ENCODE data around the gene YPEL5.

Gene YPEL5

DNA sequence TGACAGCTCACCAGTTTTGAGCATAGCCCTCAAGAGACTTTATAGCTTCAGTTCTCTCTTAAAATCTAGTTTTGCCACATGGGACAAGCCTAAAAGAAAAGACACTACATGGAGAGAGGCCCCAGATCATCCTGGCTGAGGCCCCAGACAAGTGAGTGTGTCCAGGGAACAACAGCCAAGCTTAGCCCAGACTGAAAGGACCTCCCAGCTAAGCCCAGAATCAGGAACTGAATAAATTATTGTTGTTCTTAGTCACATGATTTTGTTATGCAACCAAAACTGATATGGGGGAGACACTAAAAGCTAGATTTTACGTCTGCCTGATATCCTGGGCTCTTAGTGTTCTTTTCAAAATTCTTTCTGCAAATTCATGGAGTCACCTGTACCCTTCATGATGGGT, 55.2 kb downstream of the YPEL5 start:
- TF ChIP-seq, protein P1, sequence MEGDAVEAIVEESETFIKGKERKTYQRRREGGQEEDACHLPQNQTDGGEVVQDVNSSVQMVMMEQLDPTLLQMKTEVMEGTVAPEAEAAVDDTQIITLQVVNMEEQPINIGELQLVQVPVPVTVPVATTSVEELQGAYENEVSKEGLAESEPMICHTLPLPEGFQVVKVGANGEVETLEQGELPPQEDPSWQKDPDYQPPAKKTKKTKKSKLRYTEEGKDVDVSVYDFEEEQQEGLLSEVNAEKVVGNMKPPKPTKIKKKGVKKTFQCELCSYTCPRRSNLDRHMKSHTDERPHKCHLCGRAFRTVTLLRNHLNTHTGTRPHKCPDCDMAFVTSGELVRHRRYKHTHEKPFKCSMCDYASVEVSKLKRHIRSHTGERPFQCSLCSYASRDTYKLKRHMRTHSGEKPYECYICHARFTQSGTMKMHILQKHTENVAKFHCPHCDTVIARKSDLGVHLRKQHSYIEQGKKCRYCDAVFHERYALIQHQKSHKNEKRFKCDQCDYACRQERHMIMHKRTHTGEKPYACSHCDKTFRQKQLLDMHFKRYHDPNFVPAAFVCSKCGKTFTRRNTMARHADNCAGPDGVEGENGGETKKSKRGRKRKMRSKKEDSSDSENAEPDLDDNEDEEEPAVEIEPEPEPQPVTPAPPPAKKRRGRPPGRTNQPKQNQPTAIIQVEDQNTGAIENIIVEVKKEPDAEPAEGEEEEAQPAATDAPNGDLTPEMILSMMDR (conservative IDR thresholded peaks at IDR 0.05; ENCODE audit: low read length), result no peak
- no peak for TF ChIP-seq EZH2phosphoT487 (IDR thresholded peaks at IDR 0.05; ENCODE audit: borderline replicate concordance)
- H3K4me3 ChIP-seq (ENCODE audit: low read length, poor library complexity, severe bottlenecking), result no peak overlapping the region
- no peaks in the 10 kb centered on the region for H3K27me3 ChIP-seq (ENCODE audit: insufficient read depth, low read length, poor library complexity, severe bottlenecking)
- H3K4me1 ChIP-seq (ENCODE audit: insufficient read depth, low read length, poor library complexity, severe bottlenecking), result no peaks in the 10 kb centered on the region
- H3K79me2 ChIP-seq (ENCODE audit: insufficient read depth, low read length), result no peaks in the 10 kb centered on the region
- H3K9me3 ChIP-seq (ENCODE audit: insufficient read depth, low read depth, low read length), result no peaks in the 10 kb centered on the region
- no peak overlapping the region for H3K9ac ChIP-seq (ENCODE audit: low read depth, low read length, poor library complexity, severe bottlenecking)
- H3K9me2 ChIP-seq (replicated peaks; ENCODE audit: low read depth, low read length), result no peaks in the 10 kb centered on the region
- no peaks in the 10 kb centered on the region for H3K36me3 ChIP-seq (ENCODE audit: insufficient read depth, low read length)
- no peak overlapping the region for H2AFZ ChIP-seq (ENCODE audit: low read length)
- no peak overlapping the region for H3K4me2 ChIP-seq (ENCODE audit: low read depth, low read length, poor library complexity, severe bottlenecking)
- no peaks in the 10 kb centered on the region for H3F3A ChIP-seq (ENCODE audit: low read depth)
- H4K20me1 ChIP-seq (ENCODE audit: insufficient read depth, low read length, poor library complexity, severe bottlenecking), result no peaks in the 10 kb centered on the region

- Histone ChIP-seq H2AFZ (ENCODE audit: low read length) (no peak overlapping the region), H3K9ac (ENCODE audit: low read depth, low read length, poor library complexity, severe bottlenecking) (no peak overlapping the region), H3K4me2 (ENCODE audit: low read depth, low read length, poor library complexity, severe bottlenecking) (no peak overlapping the region), H3K4me3 (ENCODE audit: low read length, poor library complexity, severe bottlenecking) (no peak overlapping the region), H3K27me3 (ENCODE audit: insufficient read depth, low read length, poor library complexity, severe bottlenecking) (no peaks in the 10 kb centered on the region), H3K4me1 (ENCODE audit: insufficient read depth, low read length, poor library complexity, severe bottlenecking) (no peaks in the 10 kb centered on the region), H3K36me3 (ENCODE audit: insufficient read depth, low read length) (no peaks in the 10 kb centered on the region), H3K9me3 (ENCODE audit: insufficient read depth, low read depth, low read length) (no peaks in the 10 kb centered on the region), H3F3A (ENCODE audit: low read depth) (no peaks in the 10 kb centered on the region), H3K79me2 (ENCODE audit: insufficient read depth, low read length) (no peaks in the 10 kb centered on the region), H4K20me1 (ENCODE audit: insufficient read depth, low read length, poor library complexity, severe bottlenecking) (no peaks in the 10 kb centered on the region), H3K9me2 (replicated peaks; ENCODE audit: low read depth, low read length) (no peaks in the 10 kb centered on the region)
- TF ChIP-seq EZH2phosphoT487 (IDR thresholded peaks at IDR 0.05; ENCODE audit: borderline replicate concordance), result no peak
- TF ChIP-seq, protein P1 (conservative IDR thresholded peaks at IDR 0.05; ENCODE audit: low read length), result no peak
Observed at GRCh38 chr2:30203156-30203555, 56.3 kb downstream of the YPEL5 start.

GRCh38 chr2:30204281-30204680, 57.5 kb downstream of the YPEL5 start:
- Histone ChIP-seq H3K4me3 (ENCODE audit: low read length, poor library complexity, severe bottlenecking) (no peak overlapping the region), H3K4me2 (ENCODE audit: low read depth, low read length, poor library complexity, severe bottlenecking) (no peak overlapping the region), H2AFZ (ENCODE audit: low read length) (no peak overlapping the region), H3K9ac (ENCODE audit: low read depth, low read length, poor library complexity, severe bottlenecking) (no peak overlapping the region), H3F3A (ENCODE audit: low read depth) (no peaks in the 10 kb centered on the region), H3K36me3 (ENCODE audit: insufficient read depth, low read length) (no peaks in the 10 kb centered on the region), H3K9me2 (replicated peaks; ENCODE audit: low read depth, low read length) (no peaks in the 10 kb centered on the region), H4K20me1 (ENCODE audit: insufficient read depth, low read length, poor library complexity, severe bottlenecking) (no peaks in the 10 kb centered on the region), H3K27me3 (ENCODE audit: insufficient read depth, low read length, poor library complexity, severe bottlenecking) (no peaks in the 10 kb centered on the region), H3K79me2 (ENCODE audit: insufficient read depth, low read length) (no peaks in the 10 kb centered on the region), H3K4me1 (ENCODE audit: insufficient read depth, low read length, poor library complexity, severe bottlenecking) (peaks cover 9% of the 10 kb centered on the region), H3K9me3 (ENCODE audit: insufficient read depth, low read depth, low read length) (no peaks in the 10 kb centered on the region)
- no peak for TF ChIP-seq EZH2phosphoT487 (IDR thresholded peaks at IDR 0.05; ENCODE audit: borderline replicate concordance)
- TF ChIP-seq, protein P1 (conservative IDR thresholded peaks at IDR 0.05; ENCODE audit: low read length), result no peak

Data from Loucy (cell line).